Type B pancreatic cell (in vitro differentiated cells): Measurements from ENCODE around the gene KIF26B. TPM values are rescaled to one million over a fixed set of nuclear protein-coding genes. Genes with fewer than 3 reads are reported as not detected.
"Not testable (repeated sequence)": the region's sequence is repeated elsewhere in the genome, so short reads cannot be mapped to it uniquely, and the experiment has no call there.

Experiments used
- DNase-seq: peaks from one replicate; pipeline ENCODE4 v3.0.0; 2021; ENCODE audit warnings: mixed read lengths; ENCODE audit not compliant: unreplicated experiment; ENCODE audit errors: extremely low spot score
- H3K27ac Mint-ChIP-seq: 2 replicates; pipeline ENCODE4 v1.8.0; 2021; ENCODE audit warnings: mild to moderate bottlenecking, mixed read lengths
- H3K27me3 Mint-ChIP-seq: 2 replicates; pipeline ENCODE4 v1.8.0; 2021; ENCODE audit warnings: mixed read lengths
- H3K36me3 Mint-ChIP-seq: 2 replicates; pipeline ENCODE4 v1.8.0; 2021; ENCODE audit warnings: mixed read lengths
- H3K4me1 Mint-ChIP-seq: one replicate; pipeline ENCODE4 v1.8.0; 2021; ENCODE audit warnings: mixed read lengths; ENCODE audit not compliant: unreplicated experiment
- H3K4me3 Mint-ChIP-seq: 2 replicates; pipeline ENCODE4 v1.8.0; 2021; ENCODE audit warnings: mild to moderate bottlenecking, mixed read lengths
- H3K9me3 Mint-ChIP-seq: 2 replicates; pipeline ENCODE4 v1.8.0; 2021; ENCODE audit warnings: mixed read lengths
- total RNA-seq: library from RNA; stranded (reverse); gene quantifications from 2 replicates; pipeline ENCODE4 v1.2.1, GENCODE V29; 2021; ENCODE audit warnings: low replicate concordance
- TF ChIP-seq, protein P1 (sequence below): fragments of 200-600 bp; sonication (generic); conservative IDR thresholded peaks from 2 replicates; pipeline ENCODE4 v1.5.0; 2021; ENCODE audit warnings: antibody characterized with exemption, mild to moderate bottlenecking

Gene KIF26B
- total RNA-seq, 1 donor from 2014 or later = 22.1 TPM

DNA sequence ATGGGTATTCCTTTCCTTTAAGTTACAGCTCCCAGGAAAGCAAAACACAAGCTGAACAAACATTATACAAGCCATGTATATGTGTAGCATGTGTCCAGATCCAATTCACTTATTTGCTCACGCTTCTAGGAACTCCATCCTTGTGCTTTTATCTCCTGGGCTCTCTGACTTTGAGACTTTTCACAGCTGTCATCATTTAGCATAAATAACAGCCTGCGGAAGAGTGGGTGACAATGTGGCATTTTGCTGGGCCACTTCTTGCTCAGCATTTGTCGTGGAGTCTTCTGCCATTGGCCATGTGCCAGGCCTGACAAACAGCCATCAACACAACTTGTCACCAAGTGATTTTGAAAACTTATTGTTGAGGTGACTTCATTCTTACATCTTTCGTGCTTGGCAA lies 164.3 kb downstream of the KIF26B start:
- no peaks in the 10 kb centered on the region for H3K9me3 Mint-ChIP-seq
- TF ChIP-seq, protein P1, sequence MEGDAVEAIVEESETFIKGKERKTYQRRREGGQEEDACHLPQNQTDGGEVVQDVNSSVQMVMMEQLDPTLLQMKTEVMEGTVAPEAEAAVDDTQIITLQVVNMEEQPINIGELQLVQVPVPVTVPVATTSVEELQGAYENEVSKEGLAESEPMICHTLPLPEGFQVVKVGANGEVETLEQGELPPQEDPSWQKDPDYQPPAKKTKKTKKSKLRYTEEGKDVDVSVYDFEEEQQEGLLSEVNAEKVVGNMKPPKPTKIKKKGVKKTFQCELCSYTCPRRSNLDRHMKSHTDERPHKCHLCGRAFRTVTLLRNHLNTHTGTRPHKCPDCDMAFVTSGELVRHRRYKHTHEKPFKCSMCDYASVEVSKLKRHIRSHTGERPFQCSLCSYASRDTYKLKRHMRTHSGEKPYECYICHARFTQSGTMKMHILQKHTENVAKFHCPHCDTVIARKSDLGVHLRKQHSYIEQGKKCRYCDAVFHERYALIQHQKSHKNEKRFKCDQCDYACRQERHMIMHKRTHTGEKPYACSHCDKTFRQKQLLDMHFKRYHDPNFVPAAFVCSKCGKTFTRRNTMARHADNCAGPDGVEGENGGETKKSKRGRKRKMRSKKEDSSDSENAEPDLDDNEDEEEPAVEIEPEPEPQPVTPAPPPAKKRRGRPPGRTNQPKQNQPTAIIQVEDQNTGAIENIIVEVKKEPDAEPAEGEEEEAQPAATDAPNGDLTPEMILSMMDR = no peak

DNA sequence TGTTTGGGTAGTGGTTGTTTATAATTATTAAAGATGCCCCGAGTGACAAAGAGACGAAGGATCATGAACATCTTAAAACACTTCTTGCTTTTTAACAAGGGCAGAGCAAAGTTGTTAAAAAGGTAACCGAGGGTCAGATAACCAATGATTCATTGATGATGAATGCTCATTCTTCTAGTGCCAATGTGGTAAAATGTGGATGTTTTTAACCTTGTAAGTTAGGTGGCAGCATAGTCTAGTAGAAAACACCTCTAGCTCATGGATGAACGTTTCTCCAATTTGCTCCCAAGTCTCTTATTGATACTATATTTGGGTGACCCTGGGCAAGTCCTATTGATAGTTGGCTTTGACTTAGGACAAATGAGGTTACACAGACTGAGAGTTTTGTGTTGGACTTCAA lies 167.9 kb downstream of the KIF26B start:
- no peak overlapping the region for H3K4me3 Mint-ChIP-seq
- H3K36me3 Mint-ChIP-seq = no peaks in the 10 kb centered on the region

More for the DNA sequence above, 164.3 kb downstream of the KIF26B start:
- no peak overlapping the region for H3K4me3 Mint-ChIP-seq
- H3K27me3 Mint-ChIP-seq = peaks cover 39% of the 10 kb centered on the region
- H3K27ac Mint-ChIP-seq = no peak overlapping the region
- no peak for DNase-seq
- peaks cover 35% of the 10 kb centered on the region for H3K4me1 Mint-ChIP-seq
- no peaks in the 10 kb centered on the region for H3K36me3 Mint-ChIP-seq

DNA sequence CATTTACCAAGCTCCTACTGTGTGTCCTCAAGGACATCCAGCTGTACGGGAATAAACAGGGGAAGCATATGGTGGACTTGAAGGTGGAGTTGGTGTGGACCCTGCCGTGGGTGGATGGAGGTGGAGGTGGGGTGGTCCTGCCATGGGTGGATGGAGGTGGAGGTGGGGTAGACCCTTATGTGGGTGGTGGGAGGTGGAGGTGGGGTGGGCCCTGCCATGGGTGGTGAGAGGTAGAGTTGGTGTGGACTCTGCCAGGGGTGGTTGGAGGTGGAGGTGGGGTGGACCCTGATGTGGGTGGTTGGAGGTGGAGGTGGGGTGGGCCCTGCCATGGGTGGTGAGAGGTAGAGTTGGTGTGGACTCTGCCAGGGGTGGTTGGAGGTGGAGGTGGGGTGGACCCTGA lies 169.0 kb downstream of the KIF26B start:
- peaks cover 18% of the 10 kb centered on the region for H3K27me3 Mint-ChIP-seq
- H3K36me3 Mint-ChIP-seq, H3K4me3 Mint-ChIP-seq, DNase-seq, H3K27ac Mint-ChIP-seq, H3K9me3 Mint-ChIP-seq: not testable (repeated sequence)
- peaks cover 13% of the 10 kb centered on the region for H3K4me1 Mint-ChIP-seq

More for the DNA sequence above, 167.9 kb downstream of the KIF26B start:
- Mint-ChIP-seq H3K9me3 (no peaks in the 10 kb centered on the region), H3K27me3 (peaks cover 25% of the 10 kb centered on the region), H3K4me1 (peaks cover 23% of the 10 kb centered on the region), H3K27ac (no peak overlapping the region)
- TF ChIP-seq, protein P1 = no peak
- no peak for DNase-seq

DNA sequence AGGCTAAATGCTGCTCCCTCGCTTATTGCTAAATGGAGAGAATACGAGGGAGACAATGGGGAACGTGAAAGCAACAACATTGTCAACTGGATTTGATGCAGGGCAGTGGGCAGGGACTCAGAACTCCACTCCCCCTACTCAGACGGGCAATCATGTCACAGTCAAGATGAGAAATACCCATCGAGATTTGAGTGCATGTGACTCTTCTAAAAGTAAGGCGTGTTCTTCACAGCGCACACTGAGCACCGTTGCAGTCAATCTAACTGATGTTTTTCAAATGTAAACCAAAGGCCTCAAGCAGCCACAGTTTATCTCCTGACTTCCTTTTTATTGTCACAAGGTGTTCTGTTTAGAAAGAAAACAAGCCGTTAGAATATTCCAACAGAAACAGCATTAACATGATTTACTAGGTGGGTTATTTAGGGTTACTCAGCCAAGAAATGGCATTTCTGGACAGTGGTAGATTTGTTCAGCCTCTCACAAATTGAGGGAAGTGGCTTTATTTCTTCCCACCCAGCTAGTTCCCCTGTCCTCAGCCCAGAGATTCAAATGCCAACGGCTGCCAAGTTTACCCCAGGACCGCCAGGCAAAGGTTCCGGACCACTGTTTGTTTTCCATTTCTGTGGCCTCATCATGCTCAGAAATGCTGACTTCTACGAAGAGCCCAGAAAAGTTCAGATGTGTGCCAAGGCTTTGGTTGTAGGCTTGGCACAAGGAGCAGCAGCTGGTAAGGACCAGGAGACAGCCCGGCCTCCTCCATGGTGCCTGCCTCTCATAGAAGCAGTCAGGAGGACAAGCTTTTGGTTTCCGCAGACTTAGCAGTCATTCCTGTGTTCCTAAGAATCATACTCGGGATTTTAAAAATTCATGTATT lies 171.4 kb downstream of the KIF26B start:
- H3K4me1 Mint-ChIP-seq = peaks cover 3% of the 10 kb centered on the region
- DNase-seq = no peak
- H3K27me3 Mint-ChIP-seq = peaks cover 8% of the 10 kb centered on the region
- no peaks in the 10 kb centered on the region for H3K36me3 Mint-ChIP-seq
- H3K9me3 Mint-ChIP-seq = no peaks in the 10 kb centered on the region
- TF ChIP-seq, protein P1 = no peak
- H3K4me3 Mint-ChIP-seq = no peak overlapping the region
- no peak overlapping the region for H3K27ac Mint-ChIP-seq

DNA sequence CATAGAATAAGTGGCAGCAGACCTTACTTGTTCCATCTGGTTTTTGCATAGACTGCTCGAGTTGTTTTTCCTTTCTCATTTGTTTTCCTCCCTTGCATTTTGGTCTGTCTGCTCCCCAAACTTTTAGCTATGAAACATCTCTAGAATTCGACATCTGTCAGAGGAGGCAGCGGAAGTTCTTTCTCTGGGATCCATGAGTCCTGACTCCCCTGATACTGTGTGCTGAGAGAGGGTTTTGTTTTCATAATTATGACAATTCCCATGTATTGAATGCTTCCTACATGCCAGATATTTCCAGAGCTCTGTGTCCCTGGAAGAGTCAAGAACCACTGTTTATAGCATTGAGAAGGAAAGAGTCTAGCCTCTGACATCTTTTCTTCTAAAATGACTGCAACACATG lies 172.6 kb downstream of the KIF26B start:
- H3K4me3 Mint-ChIP-seq = no peak overlapping the region
- H3K27ac Mint-ChIP-seq = no peak overlapping the region
- no peaks in the 10 kb centered on the region for H3K36me3 Mint-ChIP-seq
- TF ChIP-seq, protein P1 = no peak
- no peaks in the 10 kb centered on the region for H3K9me3 Mint-ChIP-seq
- H3K4me1 Mint-ChIP-seq = peaks cover 3% of the 10 kb centered on the region
- peaks cover 6% of the 10 kb centered on the region for H3K27me3 Mint-ChIP-seq
- no peak for DNase-seq

DNA sequence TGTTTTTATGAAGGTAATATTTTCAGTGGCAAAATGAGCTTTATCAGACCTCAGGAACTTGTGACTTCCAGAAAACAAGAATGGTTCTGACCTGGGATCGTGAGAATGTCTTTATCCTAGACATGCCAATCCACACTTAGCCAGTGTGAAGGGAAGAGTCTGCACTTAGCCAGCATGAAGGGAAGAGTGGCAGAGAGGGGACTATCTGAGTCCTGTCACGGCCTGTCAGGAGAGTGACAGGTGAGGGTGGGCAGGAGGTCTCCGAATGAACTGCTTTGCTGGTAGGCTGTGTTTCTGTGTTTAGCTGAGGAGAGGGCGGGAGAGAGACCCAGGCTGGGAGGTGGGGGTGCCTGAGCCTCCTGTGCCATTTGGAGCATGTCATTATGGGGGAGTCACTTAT lies 173.1 kb downstream of the KIF26B start:
- H3K4me3 Mint-ChIP-seq = no peak overlapping the region
- TF ChIP-seq, protein P1 = no peak
- no peak for DNase-seq
- H3K4me1 Mint-ChIP-seq = peaks cover 3% of the 10 kb centered on the region
- peaks cover 7% of the 10 kb centered on the region for H3K27me3 Mint-ChIP-seq
- peaks cover 4% of the 10 kb centered on the region for H3K36me3 Mint-ChIP-seq
- H3K9me3 Mint-ChIP-seq = no peaks in the 10 kb centered on the region
- H3K27ac Mint-ChIP-seq = no peak overlapping the region
